Spleen (tissue), 11 donors: Measurements from ENCODE around the gene QKI. TPM values are rescaled to one million over a fixed set of nuclear protein-coding genes. Genes with fewer than 3 reads are reported as not detected.

Experiments used
- DNase-seq: peaks from one replicate; pipeline ENCODE4 v3.0.0-alpha.2; 2020
- H3K27ac ChIP-seq, 8 donors: fragments of 200-600 bp; sonication (generic) in 7 of 8; 1 replicate in 4 of 8; 2 replicates in 4 of 8; pipeline versions ENCODE4 v1.5.0 to v1.8.0; 2016 to 2021; ENCODE audit warnings: inconsistent platforms in 4 of 8, mild to moderate bottlenecking in 4 of 8, moderate library complexity in 1 of 8
- H3K27me3 ChIP-seq, 7 donors: fragments of 200-600 bp; sonication (generic) in 6 of 7; replicated peaks in 1 of 7; 1 replicate in 4 of 7; 2 replicates in 3 of 7; pipeline versions ENCODE4 v1.5.0 to v1.8.0; 2016 to 2021; ENCODE audit warnings: inconsistent platforms in 3 of 7, mild to moderate bottlenecking in 1 of 7
- H3K36me3 ChIP-seq, 6 donors: fragments of 200-600 bp; sonication (generic) in 5 of 6; 1 replicate in 4 of 6; 2 replicates in 2 of 6; pipeline versions ENCODE4 v1.5.0 to v1.8.0; 2016 to 2021; ENCODE audit warnings: inconsistent platforms in 2 of 6
- H3K4me1 ChIP-seq, 6 donors: fragments of 200-600 bp; sonication (generic) in 5 of 6; 1 replicate in 3 of 6; 2 replicates in 3 of 6; pipeline versions ENCODE4 v1.5.0 to v1.8.0; 2016 to 2021; ENCODE audit warnings: inconsistent platforms in 3 of 6
- H3K4me3 ChIP-seq, 8 donors: fragments of 200-600 bp; sonication (generic) in 7 of 8; 1 replicate in 4 of 8; 2 replicates in 4 of 8; pipeline versions ENCODE4 v1.5.0 to v1.8.0; 2016 to 2021; ENCODE audit warnings: inconsistent platforms in 4 of 8, mild to moderate bottlenecking in 4 of 8, moderate library complexity in 2 of 8
- H3K9me3 ChIP-seq, 8 donors: fragments of 200-600 bp; sonication (generic) in 7 of 8; 1 replicate in 4 of 8; 2 replicates in 4 of 8; pipeline versions ENCODE4 v1.5.0 to v1.8.0; 2016 to 2021; ENCODE audit warnings: inconsistent platforms in 4 of 8
- CTCF ChIP-seq, 11 experiments: fragments of 200-600 bp in 7 of 11; fragments of 450-650 bp in 4 of 11; sonication (generic) in 4 of 11; IDR thresholded peaks in 8 of 11; conservative IDR thresholded peaks in 3 of 11; 1 replicate in 7 of 11; 2 replicates in 4 of 11; pipeline versions ENCODE4 v1.4.0 to v1.8.0; 2016 to 2021; ENCODE audit warnings: antibody characterized with exemption in 11 of 11, inconsistent platforms in 4 of 11, mild to moderate bottlenecking in 1 of 11
- POLR2A ChIP-seq, 3 donors: fragments of 450-650 bp; IDR thresholded peaks; one replicate each; pipeline ENCODE4 v1.5.1; 2017; ENCODE audit warnings: antibody characterized with exemption in 3 of 3, mild to moderate bottlenecking in 1 of 3
- POLR2AphosphoS5 ChIP-seq, 3 donors: sonication (generic); formaldehyde crosslinking; IDR thresholded peaks; one replicate each; pipeline ENCODE4 v1.5.1; 2017; ENCODE audit warnings: antibody characterized with exemption in 3 of 3
- WGBS, 5 donors: extraction: QIAGEN DNeasy Blood & Tissue Kit in 3 of 5; methylation state at CpG; one replicate each; pipeline versions ENCODE4 v1.1.5 to v1.1.7; 2013 to 2018; 5-methylcytosine and 5-hydroxymethylcytosine counted together
- intact Hi-C: fragments of 100-400 bp; cut with DNase I; formaldehyde crosslinking; loops from one replicate; pipeline ENCODE4 v1.15.0; 2023; ENCODE audit warnings: low total_unique reads
- polyA plus RNA-seq, 3 donors: library from polyadenylated mRNA; stranded (reverse); fragments of 200-250 nt; gene quantifications; one replicate each; pipeline ENCODE4 v1.2.1, GENCODE V29; 2013
- total RNA-seq, 7 donors: library from RNA; depleted of rRNA in 3 of 7; stranded (reverse); fragments of >200 nt in 3 of 7; fragmentation: NEBNext Ultra II Directional in 4 of 7; extraction: Animal tissue kit (Norgen Biotek cat#: 25700) in 4 of 7; gene quantifications; one replicate each; pipeline versions ENCODE4 v1.1.0 to v1.2.1, GENCODE V29; 2016 to 2021
- donor health status: healthy with polysubstance abuse.
- donor health status: DM: no; HTN: no; CAD: no; lungs with moderate emphysema.
- donor health status: DM: no; HTN: no; CAD: no.
- donor health status: Bipolar disorder and iron deficiency.
- donor health status: healthy.
- donor health status: DM: no; HTN: no; CAD: no.
- donor health status: DM: yes; HTN: yes; CAD: no.

QKI gene
- total and polyA plus RNA-seq, 10 donors, result 11.3 to 217 (median 180) TPM

GRCh38 chr6:163483107-163483506 is 68.6 kb downstream of the QKI start:
- WGBS, 5 donors, result 85 to 98% (median 91%) methylated on average over 2 of the region's 2 CpGs
- H3K27ac ChIP-seq, result no peak overlapping the region
- no peaks in the 10 kb centered on the region for H3K27me3 ChIP-seq
- intact Hi-C loops, result loop anchor here (10.0 kb wide), 1 partner anchor 52 kb away; no protein-coding TSS in a partner anchor
- H3K4me1 ChIP-seq, result peaks cover 5 to 55% (median 24%) of the 10 kb centered on the region in 6 donors
- no peak for DNase-seq
- H3K9me3 ChIP-seq, result no peaks in the 10 kb centered on the region
- no peak overlapping the region for H3K4me3 ChIP-seq
- H3K36me3 ChIP-seq, result peaks cover 0 to 49% (median 13%) of the 10 kb centered on the region in 6 donors
- TF ChIP-seq CTCF (IDR thresholded peaks at IDR 0.05 in 8 of 11, conservative IDR thresholded peaks at IDR 0.05 in 3 of 11) (no peak), POLR2A (IDR thresholded peaks at IDR 0.05) (no peak), POLR2AphosphoS5 (IDR thresholded peaks at IDR 0.05) (no peak)

- intact Hi-C loops, result loop anchor here (10.0 kb wide), 1 partner anchor 49 kb away; no protein-coding TSS in a partner anchor
- no peak overlapping the region for H3K4me3 ChIP-seq
- H3K36me3 ChIP-seq, result peaks cover 0 to 26% (median 1%) of the 10 kb centered on the region in 6 donors
- no peaks in the 10 kb centered on the region for H3K9me3 ChIP-seq
- H3K4me1 ChIP-seq, result peaks cover 11 to 79% (median 40%) of the 10 kb centered on the region in 6 donors
- TF ChIP-seq POLR2AphosphoS5 (IDR thresholded peaks at IDR 0.05) (no peak), POLR2A (IDR thresholded peaks at IDR 0.05) (no peak), CTCF (IDR thresholded peaks at IDR 0.05 in 8 of 11, conservative IDR thresholded peaks at IDR 0.05 in 3 of 11) (no peak)
- WGBS, 5 donors, result 66 to 89% (median 82%) methylated on average over 2 of the region's 2 CpGs
- H3K27me3 ChIP-seq, result no peaks in the 10 kb centered on the region
- DNase-seq, result no peak
- no peak overlapping the region for H3K27ac ChIP-seq
These were observed 70.9 kb downstream of the QKI start for GRCh38 chr6:163485388-163485851.

GRCh38 chr6:163486821-163487220 is 72.3 kb downstream of the QKI start:
- Histone ChIP-seq H3K27me3 (no peaks in the 10 kb centered on the region), H3K4me1 (peaks cover 15 to 91% (median 48%) of the 10 kb centered on the region in 6 donors), H3K4me3 (no peak overlapping the region), H3K36me3 (peaks cover 0 to 16% (median 0%) of the 10 kb centered on the region in 6 donors), H3K9me3 (no peaks in the 10 kb centered on the region), H3K27ac (peak overlapping the region in 3 of 8 donors; percentile 13 to 44 (median 22))
- 49 to 58% (median 53%) methylated on average over 3 of the region's 3 CpGs for WGBS, 5 donors
- TF ChIP-seq POLR2A (IDR thresholded peaks at IDR 0.05) (no peak), POLR2AphosphoS5 (IDR thresholded peaks at IDR 0.05) (no peak), CTCF (IDR thresholded peaks at IDR 0.05 in 8 of 11, conservative IDR thresholded peaks at IDR 0.05 in 3 of 11) (no peak)
- DNase-seq, result no peak
- intact Hi-C loops, result loop anchor here (10.0 kb wide), 1 partner anchor 48 kb away; no protein-coding TSS in a partner anchor

- no peak for DNase-seq
- Histone ChIP-seq H3K9me3 (no peaks in the 10 kb centered on the region), H3K27ac (peak overlapping the region in 4 of 8 donors; percentile 2 to 44 (median 18)), H3K4me3 (no peak overlapping the region), H3K27me3 (no peaks in the 10 kb centered on the region), H3K36me3 (peaks cover 0 to 9% (median 0%) of the 10 kb centered on the region in 6 donors), H3K4me1 (peaks cover 18 to 91% (median 48%) of the 10 kb centered on the region in 6 donors)
- 86 to 97% (median 93%) methylated on average over 1 of the region's 1 CpG for WGBS, 5 donors
- intact Hi-C loops, result loop anchor here (10.0 kb wide), 1 partner anchor 47 kb away; no protein-coding TSS in a partner anchor
- TF ChIP-seq POLR2A (IDR thresholded peaks at IDR 0.05) (no peak), CTCF (IDR thresholded peaks at IDR 0.05 in 8 of 11, conservative IDR thresholded peaks at IDR 0.05 in 3 of 11) (no peak), POLR2AphosphoS5 (IDR thresholded peaks at IDR 0.05) (no peak)
These were observed 73.1 kb downstream of the QKI start for GRCh38 chr6:163487606-163488005.
